NCI-H1930 (cell line): ENCODE data around the gene YBX2.
A peak's percentile ranks its signal among the peaks of the same experiment; 100 is the strongest.

Experiments used
- DNase-seq, 2 experiments: peaks; one replicate each; lab custom pipeline; 2025; lab: John Stamatoyannopoulos, UW

Gene YBX2

GRCh38 chr17:7243453-7243729, 51.0 kb downstream of the YBX2 start:
- no peak for DNase-seq

- peak; percentile 91 to 97 for DNase-seq
Measured at GRCh38 chr17:7242717-7243452, 51.6 kb downstream of the YBX2 start.

GRCh38 chr17:7241783-7242716, 52.4 kb downstream of the YBX2 start, which contains the start of gene GABARAP:
GABARAP (minus strand) TSS chr17:7242449; CDS start chr17:7242330, 119 bp downstream.
- DNase-seq = peak; percentile 80 to 93

- no peak for DNase-seq
Measured at GRCh38 chr17:7241090-7241733, 53.2 kb downstream of the YBX2 start.

- DNase-seq = no peak
Measured at GRCh38 chr17:7240375-7240774, 54.1 kb downstream of the YBX2 start.

GRCh38 chr17:7239091-7240027, 55.1 kb downstream of the YBX2 start, which contains the start of gene PHF23:
PHF23 (minus strand) TSS chr17:7239457; CDS start chr17:7239279, 178 bp downstream.
- DNase-seq = peak; percentile 99

GRCh38 chr17:7238420-7239090, 55.9 kb downstream of the YBX2 start:
- no peak for DNase-seq
